MCF 10A (cell line): Measurements from ENCODE around the gene MAN2B2. TPM values are rescaled to one million over a fixed set of nuclear protein-coding genes. Genes with fewer than 3 reads are reported as not detected.

ENCODE experiments used
- BruUV-seq: library from RNA; stranded (reverse); fragments of 400-500 nt; replicated peaks from 2 replicates; lab custom pipeline; 2021; lab: Mats Ljungman, UMichigan
- CTCF ChIA-PET: fragments of 300-600 bp; sonication (Branson Sonifier 250); formaldehyde crosslinking; extraction: SDS; loops from one replicate; lab custom pipeline; 2021; ENCODE audit warnings: antibody characterized with exemption, inconsistent platforms; lab: Yijun Ruan, JAX
- POLR2A ChIA-PET: fragments of 300-600, 350-650 bp; sonication (Branson Sonifier 250); formaldehyde crosslinking; extraction: SDS; loops from one replicate; lab custom pipeline; 2020; ENCODE audit warnings: antibody characterized with exemption, inconsistent platforms; lab: Yijun Ruan, JAX
- DNase-seq: peaks from one replicate; pipeline ENCODE4 v3.0.0-alpha.2; 2018; ENCODE audit not compliant: unreplicated experiment
- H3K27ac Mint-ChIP-seq: one replicate; pipeline ENCODE4 v1.8.0; 2022; ENCODE audit warnings: mild to moderate bottlenecking, low read depth, mixed read lengths; ENCODE audit not compliant: unreplicated experiment
- H3K27me3 Mint-ChIP-seq: one replicate; pipeline ENCODE4 v1.8.0; 2022; ENCODE audit warnings: mixed read lengths; ENCODE audit not compliant: insufficient read depth, unreplicated experiment
- H3K36me3 Mint-ChIP-seq: one replicate; pipeline ENCODE4 v1.8.0; 2022; ENCODE audit warnings: mild to moderate bottlenecking, moderate library complexity, mixed read lengths; ENCODE audit not compliant: insufficient read depth, unreplicated experiment
- H3K4me1 Mint-ChIP-seq: one replicate; pipeline ENCODE4 v1.8.0; 2022; ENCODE audit warnings: mixed read lengths; ENCODE audit not compliant: insufficient read depth, unreplicated experiment
- H3K4me3 Mint-ChIP-seq: one replicate; pipeline ENCODE4 v1.8.0; 2022; ENCODE audit warnings: mild to moderate bottlenecking, moderate library complexity, mixed read lengths; ENCODE audit not compliant: unreplicated experiment
- H3K9me3 Mint-ChIP-seq: one replicate; pipeline ENCODE4 v1.8.0; 2022; ENCODE audit warnings: mixed read lengths; ENCODE audit not compliant: unreplicated experiment
- CTCF ChIP-seq: fragments of 200-600 bp; IDR thresholded peaks from one replicate; pipeline ENCODE4 v1.8.0; 2022; ENCODE audit warnings: antibody characterized with exemption, mild to moderate bottlenecking; ENCODE audit not compliant: unreplicated experiment
- intact Hi-C: fragments of 100-400 bp; cut with micrococcal nuclease; formaldehyde crosslinking; loops from 2 replicates; pipeline ENCODE4 v1.14.1; 2022
- total RNA-seq: library from RNA; stranded (reverse); gene quantifications from 2 replicates; pipeline ENCODE4 v1.2.3, GENCODE V29; 2022

The MAN2B2 gene
- total RNA-seq, 1 experiment from 2014 or later = 12.5 TPM

GRCh38 chr4:6657242-6658208, 82.5 kb downstream of the MAN2B2 start:
- no peaks in the 10 kb centered on the region for H3K4me1 Mint-ChIP-seq
- TF ChIP-seq CTCF = no peak
- ChIA-PET CTCF (interaction anchor here (1.0 kb wide), 2 partner anchors 11 to 407 kb away, joined by 4 to 5 read pairs; no protein-coding TSS in a partner anchor), POLR2A (interaction anchor here (0.6 to 4.4 kb wide), 5 partner anchors 11 to 17 kb away, joined by 4 to 27 read pairs (median 7); partner anchors contain the start of gene MRFAP1)
- no peak overlapping the region for H3K4me3 Mint-ChIP-seq
- no peaks in the 10 kb centered on the region for H3K27me3 Mint-ChIP-seq
- BruUV-seq = no TSS peak
- no peaks in the 10 kb centered on the region for H3K9me3 Mint-ChIP-seq
- H3K36me3 Mint-ChIP-seq = no peaks in the 10 kb centered on the region
- no peak overlapping the region for H3K27ac Mint-ChIP-seq
- no peak for DNase-seq
- intact Hi-C loops = no loop called here

GRCh38 chr4:6658209-6658595, 83.2 kb downstream of the MAN2B2 start:
- Mint-ChIP-seq H3K36me3 (no peaks in the 10 kb centered on the region), H3K9me3 (no peaks in the 10 kb centered on the region), H3K27me3 (no peaks in the 10 kb centered on the region), H3K27ac (no peak overlapping the region), H3K4me3 (no peak overlapping the region), H3K4me1 (no peaks in the 10 kb centered on the region)
- BruUV-seq = no TSS peak
- ChIA-PET POLR2A (interaction anchor here (0.6 to 4.4 kb wide), 5 partner anchors 12 to 17 kb away, joined by 4 to 27 read pairs (median 7); partner anchors contain the start of gene MRFAP1), CTCF (interaction anchor here (0.6 to 1.0 kb wide), 3 partner anchors 24 to 408 kb away, joined by 3 to 5 read pairs (median 3); no protein-coding TSS in a partner anchor)
- DNase-seq = no peak
- TF ChIP-seq CTCF = no peak
- intact Hi-C loops = no loop called here

GRCh38 chr4:6658597-6659075, 83.6 kb downstream of the MAN2B2 start:
- ChIA-PET POLR2A (interaction anchor here (1.0 to 4.4 kb wide), 5 partner anchors 12 to 18 kb away, joined by 3 to 27 read pairs (median 7); partner anchors contain the start of gene MRFAP1), CTCF (interaction anchor here (0.6 to 0.9 kb wide), 2 partner anchors 25 to 248 kb away, joined by 3 read pairs; no protein-coding TSS in a partner anchor)
- H3K4me1 Mint-ChIP-seq = no peaks in the 10 kb centered on the region
- no peaks in the 10 kb centered on the region for H3K9me3 Mint-ChIP-seq
- H3K27ac Mint-ChIP-seq = no peak overlapping the region
- intact Hi-C loops = no loop called here
- BruUV-seq = no TSS peak
- DNase-seq = no peak
- TF ChIP-seq CTCF = no peak
- no peak overlapping the region for H3K4me3 Mint-ChIP-seq
- H3K27me3 Mint-ChIP-seq = no peaks in the 10 kb centered on the region
- H3K36me3 Mint-ChIP-seq = no peaks in the 10 kb centered on the region

GRCh38 chr4:6659897-6660296, 84.9 kb downstream of the MAN2B2 start:
- Mint-ChIP-seq H3K27me3 (no peaks in the 10 kb centered on the region), H3K4me3 (no peak overlapping the region), H3K36me3 (no peaks in the 10 kb centered on the region), H3K9me3 (no peaks in the 10 kb centered on the region), H3K4me1 (no peaks in the 10 kb centered on the region), H3K27ac (no peak overlapping the region)
- BruUV-seq = no TSS peak
- intact Hi-C loops = loop anchor here (10.0 kb wide), 1 partner anchor 115 kb away; no protein-coding TSS in a partner anchor
- DNase-seq = no peak
- ChIA-PET CTCF (interaction anchor here (0.6 to 0.7 kb wide), 2 partner anchors 19 to 100 kb away, joined by 3 to 5 read pairs; no protein-coding TSS in a partner anchor), POLR2A (interaction anchor here (2.6 to 4.4 kb wide), 2 partner anchors 13 to 19 kb away, joined by 10 to 27 read pairs; partner anchors contain the start of gene MRFAP1)
- TF ChIP-seq CTCF = no peak
